ENCODE measurements around the gene TMC4.
"Not testable (repeated sequence)": the region's sequence is repeated elsewhere in the genome, so short reads cannot be mapped to it uniquely, and the experiment has no call there.

Gene TMC4

GRCh38 chr19:54173951-54174834 is 1.2 kb upstream of the TMC4 start:
- no peak for DNase-seq

GRCh38 chr19:54173359-54173699 is 369 bp upstream of the TMC4 start:
- no peak for DNase-seq

GRCh38 chr19:54171736-54172431 is 1.1 kb downstream of the TMC4 start:
- not testable (repeated sequence) for DNase-seq

GRCh38 chr19:54169149-54169740 is 3.7 kb downstream of the TMC4 start:
- DNase-seq = no peak

GRCh38 chr19:54168174-54168917 is 4.6 kb downstream of the TMC4 start:
- DNase-seq = peak; percentile 80 to 94

- DNase-seq = no peak
Observed at GRCh38 chr19:54165222-54165621, 7.7 kb downstream of the TMC4 start.

GRCh38 chr19:54164369-54165068 is 8.4 kb downstream of the TMC4 start:
- peak; percentile 35 to 48 for DNase-seq

GRCh38 chr19:54162884-54163283 is 10.1 kb downstream of the TMC4 start:
- DNase-seq = no peak

- peak; percentile 78 for DNase-seq
Observed at GRCh38 chr19:54162241-54162805, 10.6 kb downstream of the TMC4 start.

- DNase-seq = no peak
Observed at GRCh38 chr19:54160854-54161253, 12.1 kb downstream of the TMC4 start.

GRCh38 chr19:54160182-54160811 is 12.7 kb downstream of the TMC4 start:
- no peak for DNase-seq

GRCh38 chr19:54159352-54160181 is 13.4 kb downstream of the TMC4 start, which contains the start of gene LENG1:
Gene LENG1 (minus strand): TSS chr19:54159721. CDS start chr19:54159695, 26 bp downstream.
- peak; percentile 89 to 100 for DNase-seq

- DNase-seq = peak in 1 of 2 experiments; percentile 24
Observed at GRCh38 chr19:54158812-54159351, 14.1 kb downstream of the TMC4 start.

GRCh38 chr19:54156953-54157352 is 16.0 kb downstream of the TMC4 start:
- no peak for DNase-seq

GRCh38 chr19:54156490-54156889 is 16.5 kb downstream of the TMC4 start:
- no peak for DNase-seq

GRCh38 chr19:54155694-54156093 is 17.3 kb downstream of the TMC4 start:
- no peak for DNase-seq

GRCh38 chr19:54154603-54155345 is 18.2 kb downstream of the TMC4 start:
- peak in 1 of 2 experiments; percentile 27 for DNase-seq

GRCh38 chr19:54153731-54154326 is 19.1 kb downstream of the TMC4 start:
- no peak for DNase-seq

Data from stimulated activated CD4-positive, alpha-beta T cell treated with anti-CD3 and anti-CD28 coated beads, Interleukin-4, amount 100 ng/mL, for 4 hours (primary cell).